Left ventricle myocardium inferior (tissue), 1 donor: ENCODE results near the gene TIGIT. TPM values are rescaled to one million over a fixed set of nuclear protein-coding genes. Genes with fewer than 3 reads are reported as not detected.

ENCODE experiments used
- DNase-seq: peaks from one replicate; pipeline ENCODE4 v3.0.0-alpha.2; 2020
- H3K27ac ChIP-seq: fragments of 200-600 bp; replicated peaks from 2 replicates; pipeline ENCODE4 v1.8.0; 2021
- H3K27me3 ChIP-seq: fragments of 200-600 bp; 2 replicates; pipeline ENCODE4 v1.8.0; 2021; ENCODE audit warnings: low read depth
- H3K36me3 ChIP-seq: fragments of 200-600 bp; 2 replicates; pipeline ENCODE4 v1.8.0; 2021
- H3K4me1 ChIP-seq: fragments of 200-600 bp; 2 replicates; pipeline ENCODE4 v1.8.0; 2021
- H3K4me3 ChIP-seq: fragments of 200-600 bp; 2 replicates; pipeline ENCODE4 v1.8.0; 2021; ENCODE audit warnings: mild to moderate bottlenecking, moderate library complexity
- H3K9me3 ChIP-seq: fragments of 200-600 bp; replicated peaks from 2 replicates; pipeline ENCODE4 v1.8.0; 2021
- intact Hi-C: fragments of 100-400 bp; cut with micrococcal nuclease; formaldehyde crosslinking; loops from one replicate; pipeline ENCODE4 v1.11.0; 2022
- total RNA-seq: library from RNA; stranded (reverse); fragmentation: NEBNext Ultra II Directional; extraction: Animal tissue kit (Norgen Biotek cat#: 25700); gene quantifications from one replicate; pipeline ENCODE4 v1.2.1, GENCODE V29; 2021
- TF ChIP-seq, protein P1 (sequence below): fragments of 200-600 bp; IDR thresholded peaks from 2 replicates; pipeline ENCODE4 v1.8.0; 2021; ENCODE audit warnings: antibody characterized with exemption, mild to moderate bottlenecking, borderline replicate concordance
- donor health status: DM: no; HTN: yes; CAD: no; lungs with severe emphysema.

The TIGIT gene
- total RNA-seq, 1 donor from 2014 or later, result not detected

DNA sequence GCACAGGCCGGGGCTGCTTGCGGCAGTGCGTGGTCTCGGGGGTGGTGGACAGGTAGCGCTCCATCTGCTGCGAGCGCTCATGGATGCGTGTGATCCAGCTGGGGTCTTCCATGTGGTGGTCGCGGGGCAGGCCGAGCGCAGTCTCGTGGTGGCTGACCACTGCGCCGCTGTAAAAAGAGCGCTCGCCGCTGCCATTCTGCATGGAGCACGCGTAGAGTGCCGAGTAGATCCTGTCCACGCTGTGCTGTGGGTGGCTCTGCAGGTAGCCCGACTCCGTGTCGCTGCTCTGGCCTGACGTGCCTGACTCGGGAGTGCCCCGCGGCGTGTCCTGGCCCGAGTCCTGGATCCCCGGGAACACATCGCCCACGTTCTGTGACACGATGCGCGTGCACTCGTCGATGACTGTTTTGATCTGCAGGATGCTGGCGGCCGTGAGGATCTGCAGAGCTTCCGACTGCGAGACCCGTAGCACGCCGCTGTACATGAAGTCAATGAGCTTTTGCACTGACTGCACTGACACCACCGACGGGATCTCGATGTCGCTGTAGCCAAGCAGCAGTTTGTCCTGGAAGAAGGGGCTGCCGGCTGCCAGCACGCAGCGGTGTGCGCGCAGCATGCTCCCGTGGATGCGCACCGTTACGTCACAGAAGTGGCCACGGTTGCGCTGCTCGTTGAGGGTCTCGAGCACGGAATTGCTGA is 57.4 kb downstream of the TIGIT start:
- TF ChIP-seq, protein P1, sequence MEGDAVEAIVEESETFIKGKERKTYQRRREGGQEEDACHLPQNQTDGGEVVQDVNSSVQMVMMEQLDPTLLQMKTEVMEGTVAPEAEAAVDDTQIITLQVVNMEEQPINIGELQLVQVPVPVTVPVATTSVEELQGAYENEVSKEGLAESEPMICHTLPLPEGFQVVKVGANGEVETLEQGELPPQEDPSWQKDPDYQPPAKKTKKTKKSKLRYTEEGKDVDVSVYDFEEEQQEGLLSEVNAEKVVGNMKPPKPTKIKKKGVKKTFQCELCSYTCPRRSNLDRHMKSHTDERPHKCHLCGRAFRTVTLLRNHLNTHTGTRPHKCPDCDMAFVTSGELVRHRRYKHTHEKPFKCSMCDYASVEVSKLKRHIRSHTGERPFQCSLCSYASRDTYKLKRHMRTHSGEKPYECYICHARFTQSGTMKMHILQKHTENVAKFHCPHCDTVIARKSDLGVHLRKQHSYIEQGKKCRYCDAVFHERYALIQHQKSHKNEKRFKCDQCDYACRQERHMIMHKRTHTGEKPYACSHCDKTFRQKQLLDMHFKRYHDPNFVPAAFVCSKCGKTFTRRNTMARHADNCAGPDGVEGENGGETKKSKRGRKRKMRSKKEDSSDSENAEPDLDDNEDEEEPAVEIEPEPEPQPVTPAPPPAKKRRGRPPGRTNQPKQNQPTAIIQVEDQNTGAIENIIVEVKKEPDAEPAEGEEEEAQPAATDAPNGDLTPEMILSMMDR, result no peak
- H3K27me3 ChIP-seq, result no peaks in the 10 kb centered on the region
- peaks cover 46% of the 10 kb centered on the region for H3K36me3 ChIP-seq
- DNase-seq, result no peak
- H3K27ac ChIP-seq, result no peak overlapping the region
- intact Hi-C loops, result no loop called here
- H3K9me3 ChIP-seq, result no peaks in the 10 kb centered on the region
- peaks cover 16% of the 10 kb centered on the region for H3K4me1 ChIP-seq
- H3K4me3 ChIP-seq, result no peak overlapping the region

DNA sequence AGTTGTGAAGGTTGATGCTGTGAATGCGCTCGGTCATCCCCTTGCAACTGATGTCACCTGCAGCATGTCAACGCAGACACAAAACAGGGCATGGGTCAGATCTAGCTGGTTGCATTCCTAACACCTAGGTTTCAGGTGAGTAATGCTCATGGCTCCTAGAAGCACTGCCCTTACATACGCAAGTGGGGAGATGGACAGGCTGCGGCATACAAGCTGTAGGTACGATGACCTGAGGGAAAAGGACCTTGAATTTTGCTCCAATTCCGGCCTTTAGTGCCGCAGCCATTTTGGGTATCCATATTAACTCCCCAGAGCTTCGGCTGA is 58.0 kb downstream of the TIGIT start:
- DNase-seq, result no peak
- Histone ChIP-seq H3K9me3 (no peaks in the 10 kb centered on the region), H3K4me3 (no peak overlapping the region), H3K36me3 (peaks cover 46% of the 10 kb centered on the region), H3K4me1 (peaks cover 19% of the 10 kb centered on the region), H3K27me3 (no peaks in the 10 kb centered on the region), H3K27ac (no peak overlapping the region)
- TF ChIP-seq, protein P1, result no peak
- intact Hi-C loops, result no loop called here

DNA sequence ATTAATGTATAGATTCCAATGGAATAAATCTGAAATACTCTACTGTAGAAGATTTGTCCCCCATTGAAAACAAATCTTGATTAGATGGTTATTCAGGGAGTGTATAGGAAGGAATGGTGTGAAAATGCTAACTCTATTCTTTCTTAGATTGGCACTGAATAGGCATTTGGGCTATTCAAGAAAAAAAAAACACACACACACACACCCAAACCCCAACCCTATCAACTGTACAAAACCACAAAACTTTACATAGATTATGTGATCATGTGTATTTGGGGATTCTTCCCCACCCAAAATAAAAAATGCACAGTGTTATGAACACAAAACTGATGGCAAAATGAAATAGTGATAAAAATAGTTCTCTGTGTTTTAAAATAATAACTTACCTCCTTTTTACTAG is 61.8 kb downstream of the TIGIT start:
- TF ChIP-seq, protein P1, result no peak
- H3K27ac ChIP-seq, result no peak overlapping the region
- intact Hi-C loops, result no loop called here

DNA sequence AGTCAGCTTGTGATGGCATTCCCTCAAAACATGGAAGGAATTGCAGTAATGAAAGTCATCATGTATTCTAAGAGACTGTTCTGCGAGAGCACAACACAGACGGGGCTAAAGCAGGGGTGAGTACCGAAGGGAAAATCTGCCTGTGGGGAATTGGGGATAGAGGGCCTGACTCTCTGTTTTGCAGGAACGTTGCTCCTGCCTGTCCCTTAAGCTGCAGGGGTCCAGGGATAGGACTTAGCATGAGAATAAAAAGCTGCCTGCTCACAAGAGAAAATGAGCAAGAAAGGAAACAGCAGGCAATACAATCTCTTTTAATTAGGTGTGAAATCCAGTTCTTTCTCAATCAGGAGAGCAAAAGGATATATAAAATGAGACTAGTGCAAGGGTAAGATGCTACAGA is 62.2 kb downstream of the TIGIT start:
- Histone ChIP-seq H3K27me3 (no peaks in the 10 kb centered on the region), H3K4me3 (no peak overlapping the region), H3K9me3 (no peaks in the 10 kb centered on the region), H3K27ac (no peak overlapping the region), H3K4me1 (peaks cover 22% of the 10 kb centered on the region), H3K36me3 (peaks cover 9% of the 10 kb centered on the region)
- TF ChIP-seq, protein P1, result no peak
- DNase-seq, result no peak
- intact Hi-C loops, result no loop called here

More for the DNA sequence above, 61.8 kb downstream of the TIGIT start:
- DNase-seq, result no peak
- H3K9me3 ChIP-seq, result no peaks in the 10 kb centered on the region
- peaks cover 22% of the 10 kb centered on the region for H3K4me1 ChIP-seq
- H3K36me3 ChIP-seq, result peaks cover 13% of the 10 kb centered on the region
- H3K27me3 ChIP-seq, result no peaks in the 10 kb centered on the region
- no peak overlapping the region for H3K4me3 ChIP-seq

DNA sequence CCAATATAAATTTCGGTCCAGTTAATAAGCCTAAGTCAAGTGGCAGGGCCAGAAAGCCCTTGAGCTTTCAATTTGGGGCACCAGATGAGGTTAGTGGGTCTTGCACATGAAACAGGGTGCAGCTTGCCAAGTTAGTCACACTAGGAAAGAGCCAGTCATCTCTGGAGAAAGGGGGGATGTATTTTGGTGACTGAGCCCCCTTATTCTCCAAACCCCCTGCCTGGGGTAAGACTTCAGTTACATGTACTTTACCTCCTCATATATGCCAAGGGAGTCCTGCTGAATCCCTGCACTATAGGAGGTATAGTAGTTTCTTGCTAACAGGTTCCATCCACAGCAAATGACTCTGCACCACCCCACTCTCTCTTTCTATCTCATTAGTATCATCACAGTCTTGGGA is 62.7 kb downstream of the TIGIT start:
- TF ChIP-seq, protein P1, result no peak
- H3K27me3 ChIP-seq, result no peaks in the 10 kb centered on the region
- peaks cover 22% of the 10 kb centered on the region for H3K4me1 ChIP-seq
- DNase-seq, result no peak
- no peaks in the 10 kb centered on the region for H3K9me3 ChIP-seq
- H3K36me3 ChIP-seq, result peaks cover 4% of the 10 kb centered on the region
- intact Hi-C loops, result no loop called here
- H3K4me3 ChIP-seq, result no peak overlapping the region
- no peak overlapping the region for H3K27ac ChIP-seq

Other genes with a start within 250 kb of the TIGIT start
- 0.77 TPM for gene CCDC191, start 237.5 kb upstream of the TIGIT start, total RNA-seq
- gene QTRT2, start 237.3 kb upstream of the TIGIT start, total RNA-seq, result 4.1 TPM
- not detected for gene DRD3, start 115.0 kb upstream of the TIGIT start, total RNA-seq
- not detected for gene ZNF80, start 56.5 kb upstream of the TIGIT start, total RNA-seq